GM06990 (cell line): ENCODE results near the gene DOCK9.

ENCODE experiments used
- DNase-seq: peaks from one replicate; pipeline ENCODE4 v3.0.0-alpha.2; 2011; ENCODE audit not compliant: insufficient read length; ENCODE audit errors: extremely low read depth
- H3K27me3 ChIP-seq: replicated peaks from 2 replicates; pipeline ENCODE4 v1.6.0; 2011; ENCODE audit warnings: low read length; ENCODE audit not compliant: control insufficient read depth, insufficient read depth
- H3K36me3 ChIP-seq: 2 replicates; pipeline ENCODE4 v1.5.1; 2011; ENCODE audit warnings: low read length; ENCODE audit not compliant: control insufficient read depth, insufficient read depth
- H3K4me3 ChIP-seq: replicated peaks from 2 replicates; pipeline ENCODE4 v1.5.1; 2011; ENCODE audit warnings: low read depth, mild to moderate bottlenecking, control low read depth, low read length
- TF ChIP-seq, protein P1 (sequence below): IDR thresholded peaks from 2 replicates; pipeline ENCODE4 v1.5.1; 2011; ENCODE audit warnings: low read length, control low read depth, mild to moderate bottlenecking, inconsistent platforms; ENCODE audit not compliant: insufficient read depth, poor library complexity, severe bottlenecking

Gene DOCK9

GRCh38 chr13:98807774-98808173, 170.1 kb downstream of the DOCK9 start:
- no peaks in the 10 kb centered on the region for H3K27me3 ChIP-seq
- H3K4me3 ChIP-seq, result no peak overlapping the region
- no peak for DNase-seq
- no peaks in the 10 kb centered on the region for H3K36me3 ChIP-seq
- TF ChIP-seq, protein P1, sequence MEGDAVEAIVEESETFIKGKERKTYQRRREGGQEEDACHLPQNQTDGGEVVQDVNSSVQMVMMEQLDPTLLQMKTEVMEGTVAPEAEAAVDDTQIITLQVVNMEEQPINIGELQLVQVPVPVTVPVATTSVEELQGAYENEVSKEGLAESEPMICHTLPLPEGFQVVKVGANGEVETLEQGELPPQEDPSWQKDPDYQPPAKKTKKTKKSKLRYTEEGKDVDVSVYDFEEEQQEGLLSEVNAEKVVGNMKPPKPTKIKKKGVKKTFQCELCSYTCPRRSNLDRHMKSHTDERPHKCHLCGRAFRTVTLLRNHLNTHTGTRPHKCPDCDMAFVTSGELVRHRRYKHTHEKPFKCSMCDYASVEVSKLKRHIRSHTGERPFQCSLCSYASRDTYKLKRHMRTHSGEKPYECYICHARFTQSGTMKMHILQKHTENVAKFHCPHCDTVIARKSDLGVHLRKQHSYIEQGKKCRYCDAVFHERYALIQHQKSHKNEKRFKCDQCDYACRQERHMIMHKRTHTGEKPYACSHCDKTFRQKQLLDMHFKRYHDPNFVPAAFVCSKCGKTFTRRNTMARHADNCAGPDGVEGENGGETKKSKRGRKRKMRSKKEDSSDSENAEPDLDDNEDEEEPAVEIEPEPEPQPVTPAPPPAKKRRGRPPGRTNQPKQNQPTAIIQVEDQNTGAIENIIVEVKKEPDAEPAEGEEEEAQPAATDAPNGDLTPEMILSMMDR, result no peak

- DNase-seq, result no peak
- no peaks in the 10 kb centered on the region for H3K36me3 ChIP-seq
- TF ChIP-seq, protein P1, result no peak
Observed at GRCh38 chr13:98804336-98804855, 173.5 kb downstream of the DOCK9 start.

GRCh38 chr13:98803921-98804320, 173.9 kb downstream of the DOCK9 start:
- Histone ChIP-seq H3K36me3 (no peaks in the 10 kb centered on the region), H3K27me3 (no peaks in the 10 kb centered on the region), H3K4me3 (no peak overlapping the region)
- TF ChIP-seq, protein P1, result no peak
- DNase-seq, result no peak

More at GRCh38 chr13:98804336-98804855, 173.5 kb downstream of the DOCK9 start:
- Histone ChIP-seq H3K4me3 (no peak overlapping the region), H3K27me3 (no peaks in the 10 kb centered on the region)

DNA sequence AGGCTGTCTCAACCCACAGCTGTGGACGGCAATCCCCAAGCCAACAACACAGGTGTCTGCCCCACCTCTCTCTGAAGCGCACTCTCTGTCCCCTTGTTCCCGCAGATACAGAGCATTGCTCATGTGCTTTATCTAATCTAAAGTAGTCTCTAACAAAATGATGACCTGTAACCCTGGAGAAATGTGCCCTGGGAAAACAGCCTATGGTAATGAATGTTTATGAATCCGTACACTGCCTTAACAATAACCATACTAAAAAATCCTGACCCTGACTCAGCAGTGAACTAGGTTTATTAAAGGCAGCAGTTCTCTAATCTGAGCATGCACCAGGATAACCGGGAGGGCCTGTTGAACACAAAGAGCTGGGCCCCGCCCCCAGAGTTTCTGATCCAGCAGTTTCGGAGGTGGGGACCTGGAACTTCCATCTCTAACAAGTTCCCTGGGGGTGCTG, 174.7 kb downstream of the DOCK9 start:
- Histone ChIP-seq H3K36me3 (no peaks in the 10 kb centered on the region), H3K4me3 (no peak overlapping the region), H3K27me3 (no peaks in the 10 kb centered on the region)
- no peak for DNase-seq
- TF ChIP-seq, protein P1, result no peak

GRCh38 chr13:98802559-98802958, 175.3 kb downstream of the DOCK9 start:
- Histone ChIP-seq H3K4me3 (no peak overlapping the region), H3K27me3 (no peaks in the 10 kb centered on the region), H3K36me3 (no peaks in the 10 kb centered on the region)
- no peak for DNase-seq
- TF ChIP-seq, protein P1, result no peak
